ENCODE results near the gene MPZL1. TPM values are rescaled to one million over a fixed set of nuclear protein-coding genes. Genes with fewer than 3 reads are reported as not detected.

The MPZL1 gene
- total RNA-seq, 4 donors from 2014 or later: 9.2 to 15.7 (median 11.7) TPM

DNA sequence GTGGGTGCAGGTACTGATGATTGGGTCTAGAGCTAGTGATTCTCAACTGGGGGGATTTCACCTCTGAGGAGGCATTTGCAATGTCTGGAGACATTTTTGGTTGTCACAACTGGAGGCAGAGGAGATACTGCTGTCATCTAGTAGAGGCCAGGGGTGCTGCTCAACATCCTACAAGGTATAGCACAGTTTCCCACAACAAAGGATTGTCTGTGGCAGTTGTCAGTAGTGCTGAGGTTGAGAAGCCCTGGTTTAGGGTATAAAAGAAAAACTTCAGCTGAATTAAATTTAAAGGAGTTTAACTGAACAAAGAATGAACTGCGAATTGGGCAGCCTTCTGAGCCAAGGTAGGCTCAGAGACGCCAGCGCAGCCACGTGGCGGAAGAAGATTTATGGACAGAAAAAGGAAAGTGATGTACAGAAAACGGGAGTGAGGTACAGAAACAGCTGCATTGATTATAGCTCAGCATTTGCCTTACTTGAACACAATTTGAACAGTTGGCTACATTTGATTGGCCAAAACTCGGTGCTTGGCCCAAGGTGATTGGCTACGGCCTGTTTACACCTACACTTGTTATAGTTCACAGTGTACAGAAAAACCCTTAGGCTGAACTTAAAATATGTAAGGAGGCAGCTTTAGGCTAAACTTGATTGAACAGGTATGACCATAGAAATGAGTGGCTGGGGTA is 40.4 kb downstream of the MPZL1 start:
- ATAC-seq (no peak), DNase-seq (no peak)
- intact Hi-C loops (cut with DNase I; ENCODE audit: low total_unique reads) (no loop called here), in situ Hi-C loops (cut with MboI; ENCODE audit: low sequenced_read_pairs in 4 of 4) (no loop called here)
- Histone ChIP-seq H3K4me3 (no peak overlapping the region), H3K27ac (no peak overlapping the region), H3K9me3 (no peaks in the 10 kb centered on the region), H3K4me1 (peaks cover 0 to 3% of the 10 kb centered on the region in 2 donors), H3K27me3 (no peaks in the 10 kb centered on the region), H3K36me3 (peaks cover 0 to 11% of the 10 kb centered on the region in 2 donors)
- no peak for TF ChIP-seq POLR2A (IDR thresholded peaks at IDR 0.05)

DNA sequence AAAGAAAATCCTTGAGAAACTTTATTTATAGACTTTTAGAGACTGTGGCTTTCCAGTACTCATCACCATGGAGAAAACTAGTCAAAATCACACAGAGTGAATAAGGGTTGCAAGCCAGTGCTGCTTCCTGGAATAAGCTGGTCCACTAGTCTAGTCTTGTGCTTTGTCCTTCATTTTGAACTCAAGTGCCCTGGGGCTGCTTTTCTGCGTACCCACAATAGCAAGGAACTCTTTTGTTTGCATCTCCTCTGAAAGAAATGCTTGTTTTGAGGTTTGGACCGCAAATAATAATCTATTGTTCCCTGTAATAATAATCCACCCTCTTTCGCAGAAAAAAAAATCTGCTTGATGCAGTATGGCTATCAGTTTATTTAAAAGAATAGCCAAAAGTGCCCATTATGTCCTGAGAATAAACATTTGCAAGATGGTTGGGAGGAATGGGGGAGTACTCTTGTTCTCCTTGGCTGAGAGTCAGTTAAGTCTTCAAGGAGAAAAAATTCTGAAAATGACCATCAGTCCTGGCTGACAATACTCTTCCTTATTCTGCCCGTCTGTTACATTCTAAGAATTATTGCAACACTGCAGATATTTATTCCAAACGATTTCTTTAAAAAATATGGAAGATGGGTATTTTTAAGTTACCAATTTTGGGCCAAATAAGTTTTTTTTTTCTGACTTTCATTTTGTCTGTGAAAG is 41.9 kb downstream of the MPZL1 start:
- no peak for TF ChIP-seq POLR2A (IDR thresholded peaks at IDR 0.05)
- TF ChIP-seq, protein P1, sequence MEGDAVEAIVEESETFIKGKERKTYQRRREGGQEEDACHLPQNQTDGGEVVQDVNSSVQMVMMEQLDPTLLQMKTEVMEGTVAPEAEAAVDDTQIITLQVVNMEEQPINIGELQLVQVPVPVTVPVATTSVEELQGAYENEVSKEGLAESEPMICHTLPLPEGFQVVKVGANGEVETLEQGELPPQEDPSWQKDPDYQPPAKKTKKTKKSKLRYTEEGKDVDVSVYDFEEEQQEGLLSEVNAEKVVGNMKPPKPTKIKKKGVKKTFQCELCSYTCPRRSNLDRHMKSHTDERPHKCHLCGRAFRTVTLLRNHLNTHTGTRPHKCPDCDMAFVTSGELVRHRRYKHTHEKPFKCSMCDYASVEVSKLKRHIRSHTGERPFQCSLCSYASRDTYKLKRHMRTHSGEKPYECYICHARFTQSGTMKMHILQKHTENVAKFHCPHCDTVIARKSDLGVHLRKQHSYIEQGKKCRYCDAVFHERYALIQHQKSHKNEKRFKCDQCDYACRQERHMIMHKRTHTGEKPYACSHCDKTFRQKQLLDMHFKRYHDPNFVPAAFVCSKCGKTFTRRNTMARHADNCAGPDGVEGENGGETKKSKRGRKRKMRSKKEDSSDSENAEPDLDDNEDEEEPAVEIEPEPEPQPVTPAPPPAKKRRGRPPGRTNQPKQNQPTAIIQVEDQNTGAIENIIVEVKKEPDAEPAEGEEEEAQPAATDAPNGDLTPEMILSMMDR (IDR thresholded peaks at IDR 0.05 in 4 of 5, conservative IDR thresholded peaks at IDR 0.05 in 1 of 5): no peak
- Histone ChIP-seq H3K27ac (no peak overlapping the region), H3K4me3 (no peak overlapping the region), H3K9me3 (no peaks in the 10 kb centered on the region), H3K4me1 (peaks cover 0 to 3% of the 10 kb centered on the region in 2 donors), H3K36me3 (peaks cover 0 to 12% of the 10 kb centered on the region in 2 donors), H3K27me3 (no peaks in the 10 kb centered on the region)
- in situ Hi-C loops (cut with MboI; ENCODE audit: low sequenced_read_pairs in 4 of 4) (no loop called here), intact Hi-C loops (cut with DNase I; ENCODE audit: low total_unique reads) (no loop called here)
- ATAC-seq: no peak
- no peak for DNase-seq

DNA sequence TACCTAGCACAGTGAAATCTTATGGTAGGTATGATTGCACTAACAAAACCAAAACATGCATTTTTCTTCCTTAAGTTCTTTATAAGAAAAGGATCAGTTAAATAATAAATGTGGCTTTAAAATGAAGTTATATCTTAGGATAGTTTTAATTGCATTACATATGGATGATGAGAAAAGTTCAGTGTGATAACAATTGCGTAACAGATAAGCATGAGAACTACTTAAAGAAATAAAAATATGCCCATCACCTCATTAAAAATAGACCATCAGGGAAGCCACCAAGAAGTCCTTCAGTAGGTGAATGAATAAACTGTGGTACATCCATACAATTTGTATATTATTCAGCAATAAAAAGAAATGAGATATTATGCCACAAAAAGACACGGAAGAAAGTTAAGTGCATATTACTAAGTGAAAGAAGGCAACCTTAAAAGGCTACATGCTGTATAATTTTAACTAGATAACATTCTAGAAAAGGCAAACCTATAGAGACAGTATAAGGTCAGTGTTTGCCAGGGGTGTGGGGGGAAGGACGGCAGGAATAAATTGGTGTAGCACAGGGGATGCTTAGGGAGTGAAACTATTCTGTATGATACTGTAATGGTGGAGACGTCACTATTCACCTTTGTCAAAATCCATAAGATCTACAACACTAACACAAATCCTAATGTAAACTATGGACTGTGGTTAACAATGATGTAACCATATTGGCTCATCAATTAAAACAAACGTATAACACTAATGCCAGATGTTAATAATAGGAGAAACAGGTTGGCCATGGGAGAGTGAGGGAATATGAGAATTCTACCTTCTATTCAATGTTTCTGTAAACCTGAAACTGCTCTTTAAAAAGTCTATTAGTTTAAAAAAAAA is 42.9 kb downstream of the MPZL1 start:
- H3K9me3 ChIP-seq: no peaks in the 10 kb centered on the region
- no peak overlapping the region for H3K27ac ChIP-seq
- H3K4me1 ChIP-seq: peaks cover 0 to 3% of the 10 kb centered on the region in 2 donors
- no peak for ATAC-seq
- H3K36me3 ChIP-seq: peaks cover 0 to 16% of the 10 kb centered on the region in 2 donors
- no peak for TF ChIP-seq POLR2A (IDR thresholded peaks at IDR 0.05)
- TF ChIP-seq, protein P1 (IDR thresholded peaks at IDR 0.05 in 4 of 5, conservative IDR thresholded peaks at IDR 0.05 in 1 of 5): no peak
- H3K4me3 ChIP-seq: no peak overlapping the region
- intact Hi-C loops (cut with DNase I; ENCODE audit: low total_unique reads) (no loop called here), in situ Hi-C loops (cut with MboI; ENCODE audit: low sequenced_read_pairs in 4 of 4) (no loop called here)
- no peaks in the 10 kb centered on the region for H3K27me3 ChIP-seq
- DNase-seq: no peak

DNA sequence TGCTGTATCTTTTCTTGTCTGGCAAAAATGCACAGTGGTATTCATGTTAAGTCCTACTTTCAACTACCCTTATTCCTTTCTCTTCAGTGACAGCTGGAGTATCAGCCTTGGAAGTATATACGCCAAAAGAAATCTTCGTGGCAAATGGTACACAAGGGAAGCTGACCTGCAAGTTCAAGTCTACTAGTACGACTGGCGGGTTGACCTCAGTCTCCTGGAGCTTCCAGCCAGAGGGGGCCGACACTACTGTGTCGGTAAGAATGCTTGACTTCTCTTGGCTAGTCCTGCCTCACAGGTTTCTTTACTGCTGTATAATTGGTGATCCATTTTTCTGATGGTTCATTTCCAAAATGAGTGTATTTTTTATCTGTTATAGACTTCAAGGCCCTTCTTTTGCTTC is 43.7 kb downstream of the MPZL1 start:
- H3K27ac ChIP-seq: no peak overlapping the region
- no peaks in the 10 kb centered on the region for H3K27me3 ChIP-seq
- H3K4me3 ChIP-seq: no peak overlapping the region
- TF ChIP-seq POLR2A (IDR thresholded peaks at IDR 0.05): no peak
- TF ChIP-seq, protein P1 (IDR thresholded peaks at IDR 0.05 in 4 of 5, conservative IDR thresholded peaks at IDR 0.05 in 1 of 5): no peak
- no peak for DNase-seq
- no peak for ATAC-seq
- intact Hi-C loops (cut with DNase I; ENCODE audit: low total_unique reads) (no loop called here), in situ Hi-C loops (cut with MboI; ENCODE audit: low sequenced_read_pairs in 4 of 4) (no loop called here)
- H3K4me1 ChIP-seq: peaks cover 0 to 3% of the 10 kb centered on the region in 2 donors
- peaks cover 0 to 16% of the 10 kb centered on the region in 2 donors for H3K36me3 ChIP-seq
- H3K9me3 ChIP-seq: no peaks in the 10 kb centered on the region

DNA sequence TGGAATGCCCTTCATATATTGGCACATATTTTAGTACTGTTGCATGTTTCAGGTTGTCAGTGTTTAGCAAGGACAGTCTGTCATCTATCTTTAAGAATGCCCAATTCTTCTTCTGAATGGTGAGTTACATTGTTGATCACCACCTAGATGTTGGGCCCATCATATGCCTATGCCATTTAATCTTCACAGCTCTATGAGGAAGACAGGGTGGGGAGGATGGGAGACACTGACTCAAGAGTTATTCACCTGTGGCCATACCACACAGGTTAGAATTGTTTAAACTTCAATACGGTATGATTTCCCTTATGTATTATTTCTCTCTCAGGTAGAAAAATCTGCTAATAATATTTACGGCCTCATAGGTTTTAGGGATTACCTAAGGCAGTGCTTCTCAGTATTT is 44.8 kb downstream of the MPZL1 start:
- Histone ChIP-seq H3K27ac (no peak overlapping the region), H3K36me3 (peaks cover 0 to 16% of the 10 kb centered on the region in 2 donors), H3K27me3 (no peaks in the 10 kb centered on the region), H3K4me1 (peaks cover 0 to 3% of the 10 kb centered on the region in 2 donors), H3K9me3 (no peaks in the 10 kb centered on the region), H3K4me3 (no peak overlapping the region)
- DNase-seq (no peak), ATAC-seq (no peak)
- in situ Hi-C loops (cut with MboI; ENCODE audit: low sequenced_read_pairs in 4 of 4): no loop called here
- intact Hi-C loops (cut with DNase I; ENCODE audit: low total_unique reads): no loop called here
- no peak for TF ChIP-seq POLR2A (IDR thresholded peaks at IDR 0.05)
- TF ChIP-seq, protein P1 (IDR thresholded peaks at IDR 0.05 in 4 of 5, conservative IDR thresholded peaks at IDR 0.05 in 1 of 5): no peak

Measured in gastrocnemius medialis (tissue), 4 donors.